SK-N-MC (cell line): ENCODE measurements around the gene TRIM8.

Experiments
- DNase-seq: peaks from one replicate; pipeline ENCODE4 v3.0.0-alpha.2; 2011; ENCODE audit warnings: low read depth, low spot score
- H3K27ac ChIP-seq: fragments of 200-600 bp; sonication (generic); 2 replicates; pipeline ENCODE4 v1.5.1; 2016; ENCODE audit warnings: mixed run types
- H3K36me3 ChIP-seq: fragments of 200-600 bp; sonication (generic); 2 replicates; pipeline ENCODE4 v1.6.1; 2017; ENCODE audit warnings: antibody characterized with exemption, low read length, mixed read lengths; ENCODE audit not compliant: insufficient read depth
- H3K4me3 ChIP-seq: fragments of 200-600 bp; sonication (generic); 2 replicates; pipeline ENCODE4 v1.5.1; 2016
- H3K9ac ChIP-seq: fragments of 200-600 bp; sonication (generic); 2 replicates; pipeline ENCODE4 v1.8.0; 2017; ENCODE audit warnings: mixed run types, mixed read lengths; ENCODE audit not compliant: insufficient read length
- H3K9me3 ChIP-seq: fragments of 200-600 bp; sonication (generic); 2 replicates; pipeline ENCODE4 v1.6.1; 2017; ENCODE audit warnings: low read depth, mild to moderate bottlenecking, antibody characterized with exemption, low read length, moderate library complexity, mixed read lengths
- EZH2 ChIP-seq: fragments of 200-600 bp; sonication (generic); IDR thresholded peaks from one replicate; pipeline ENCODE4 v1.6.1; 2017; ENCODE audit warnings: antibody characterized with exemption
- FOXP2 ChIP-seq: optimal IDR thresholded peaks from 2 replicates; pipeline ENCODE3; 2011; ENCODE audit warnings: mild to moderate bottlenecking, moderate library complexity; ENCODE audit not compliant: insufficient read depth; ENCODE audit errors: extremely low read length, control extremely low read depth
- POLR2AphosphoS5 ChIP-seq: IDR thresholded peaks from 2 replicates; pipeline ENCODE4 v1.6.1; 2012; ENCODE audit warnings: mild to moderate bottlenecking, low read depth, low read length, borderline replicate concordance

TRIM8 gene

GRCh38 chr10:102698894-102699293, 54.6 kb downstream of the TRIM8 start:
- DNase-seq, result no peak
- H3K9ac ChIP-seq, result no peak overlapping the region
- H3K4me3 ChIP-seq, result no peak overlapping the region
- H3K36me3 ChIP-seq, result peaks cover 4% of the 10 kb centered on the region; the same call in 1 of the 2 replicates
- H3K9me3 ChIP-seq, result no peaks in the 10 kb centered on the region
- no peak overlapping the region for H3K27ac ChIP-seq
- TF ChIP-seq POLR2AphosphoS5 (no peak), EZH2 (no peak), FOXP2 (no peak)

- TF ChIP-seq FOXP2, result no peak
- TF ChIP-seq POLR2AphosphoS5, result no peak
- TF ChIP-seq EZH2, result no peak
- Histone ChIP-seq H3K36me3 (peaks cover 4% of the 10 kb centered on the region; the same call in 1 of the 2 replicates), H3K9ac (no peak overlapping the region), H3K4me3 (no peak overlapping the region), H3K27ac (no peak overlapping the region), H3K9me3 (no peaks in the 10 kb centered on the region)
- no peak for DNase-seq
Measured at GRCh38 chr10:102701272-102701671, 57.0 kb downstream of the TRIM8 start.

- no peaks in the 10 kb centered on the region for H3K9me3 ChIP-seq
- TF ChIP-seq FOXP2, result no peak
- no peak for TF ChIP-seq EZH2
- TF ChIP-seq POLR2AphosphoS5, result no peak
- no peak overlapping the region for H3K9ac ChIP-seq
- H3K4me3 ChIP-seq, result no peak overlapping the region
- peaks cover under 1% of the 10 kb centered on the region; the same call in 1 of the 2 replicates for H3K36me3 ChIP-seq
- no peak for DNase-seq
- H3K27ac ChIP-seq, result no peak overlapping the region
Measured at GRCh38 chr10:102701796-102702195, 57.5 kb downstream of the TRIM8 start.

GRCh38 chr10:102702742-102703141, 58.5 kb downstream of the TRIM8 start:
- Histone ChIP-seq H3K27ac (no peak overlapping the region), H3K9me3 (no peaks in the 10 kb centered on the region), H3K4me3 (no peak overlapping the region), H3K36me3 (no peaks in the 10 kb centered on the region), H3K9ac (no peak overlapping the region)
- TF ChIP-seq EZH2 (no peak), FOXP2 (no peak), POLR2AphosphoS5 (no peak)
- no peak for DNase-seq

GRCh38 chr10:102704915-102705314, 60.6 kb downstream of the TRIM8 start:
- Histone ChIP-seq H3K9me3 (no peaks in the 10 kb centered on the region), H3K9ac (no peak overlapping the region), H3K4me3 (no peak overlapping the region), H3K27ac (no peak overlapping the region), H3K36me3 (no peaks in the 10 kb centered on the region)
- no peak for DNase-seq
- no peak for TF ChIP-seq EZH2
- TF ChIP-seq FOXP2, result no peak
- no peak for TF ChIP-seq POLR2AphosphoS5

GRCh38 chr10:102705531-102705930, 61.3 kb downstream of the TRIM8 start:
- Histone ChIP-seq H3K36me3 (no peaks in the 10 kb centered on the region), H3K9ac (no peak overlapping the region), H3K4me3 (no peak overlapping the region), H3K27ac (no peak overlapping the region), H3K9me3 (no peaks in the 10 kb centered on the region)
- TF ChIP-seq POLR2AphosphoS5, result no peak
- no peak for TF ChIP-seq FOXP2
- no peak for DNase-seq
